Hepatocyte (in vitro differentiated cells): ENCODE measurements around the gene NKD1.

ENCODE experiments used
- CTCF ChIP-seq: fragments of 200-600 bp; sonication (generic); IDR thresholded peaks from 2 replicates; pipeline ENCODE4 v1.5.1; 2016; ENCODE audit warnings: antibody characterized with exemption, mild to moderate bottlenecking; ENCODE audit not compliant: poor library complexity
- EZH2 ChIP-seq: fragments of 200-600 bp; sonication (generic); IDR thresholded peaks from 2 replicates; pipeline ENCODE4 v1.6.1; 2016; ENCODE audit warnings: antibody characterized with exemption, mild to moderate bottlenecking, borderline replicate concordance
- EZH2phosphoT487 ChIP-seq: fragments of 200-600 bp; sonication (generic); IDR thresholded peaks from one replicate; pipeline ENCODE4 v1.6.1; 2018; ENCODE audit warnings: antibody characterized with exemption, mild to moderate bottlenecking, low read depth, moderate library complexity; ENCODE audit not compliant: unreplicated experiment, severe bottlenecking

- TF ChIP-seq EZH2: no peak
- no peak for TF ChIP-seq CTCF
- no peak for TF ChIP-seq EZH2phosphoT487
These were observed 146.0 kb downstream of the NKD1 start for GRCh38 chr16:50694206-50694605.
